BLaER1 (cell line): ENCODE measurements around the gene ACACB.
A peak's percentile ranks its signal among the peaks of the same experiment; 100 is the strongest.

Source experiments
- H3K27ac ChIP-seq: shearing (Covaris generic); formaldehyde crosslinking; 2 replicates; pipeline ENCODE4 v1.8.1; 2022
- H3K27me3 ChIP-seq: shearing (Covaris generic); formaldehyde crosslinking; 2 replicates; pipeline ENCODE4 v1.8.1; 2022
- H3K36me3 ChIP-seq: shearing (Covaris generic); formaldehyde crosslinking; 2 replicates; pipeline ENCODE4 v1.8.1; 2022
- H3K4me1 ChIP-seq: shearing (Covaris generic); formaldehyde crosslinking; 2 replicates; pipeline ENCODE4 v1.8.1; 2022
- H3K4me2 ChIP-seq: shearing (Covaris generic); formaldehyde crosslinking; 2 replicates; pipeline ENCODE4 v1.8.1; 2022
- H3K4me3 ChIP-seq: shearing (Covaris generic); formaldehyde crosslinking; 2 replicates; pipeline ENCODE4 v1.8.1; 2022
- H3K9ac ChIP-seq: shearing (Covaris generic); formaldehyde crosslinking; 2 replicates; pipeline ENCODE4 v1.8.1; 2022
- H3K9me3 ChIP-seq: shearing (Covaris generic); formaldehyde crosslinking; 2 replicates; pipeline ENCODE4 v1.8.1; 2022
- H4K20me1 ChIP-seq: shearing (Covaris generic); formaldehyde crosslinking; 2 replicates; pipeline ENCODE4 v1.8.1; 2022
- Cebpa-rat ChIP-seq: shearing (Covaris generic); IDR thresholded peaks from 2 replicates; pipeline ENCODE4 v1.8.1; 2022

The ACACB gene

DNA sequence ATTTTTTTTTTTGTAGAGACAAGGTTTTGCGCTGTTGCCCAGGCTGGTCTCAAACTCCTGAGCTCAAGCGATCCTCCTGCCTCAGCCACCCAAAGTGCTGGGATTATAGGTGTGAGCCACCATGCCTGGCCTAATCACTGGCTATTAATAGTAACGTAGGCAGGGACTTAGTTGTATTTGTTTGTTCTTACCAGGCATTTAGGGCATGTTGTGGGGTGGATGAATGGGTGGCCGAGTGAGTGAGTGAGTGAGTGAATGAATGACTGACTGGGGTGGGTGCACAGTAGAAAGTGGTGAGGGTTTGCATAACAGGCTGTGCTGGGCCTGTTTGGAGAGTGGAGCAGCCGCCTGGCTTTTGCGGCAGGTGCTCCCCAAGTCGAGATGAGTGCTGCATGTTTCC lies 105.7 kb downstream of the ACACB start:
- no peaks in the 10 kb centered on the region for H3K9me3 ChIP-seq
- TF ChIP-seq Cebpa-rat = no peak
- H3K4me1 ChIP-seq = no peaks in the 10 kb centered on the region
- H3K36me3 ChIP-seq = no peaks in the 10 kb centered on the region; the same call in 1 of the 2 replicates
- H3K4me3 ChIP-seq = no peak overlapping the region
- H3K4me2 ChIP-seq = no peak overlapping the region
- H3K9ac ChIP-seq = no peak overlapping the region
- no peak overlapping the region for H3K27ac ChIP-seq
- H3K27me3 ChIP-seq = no peaks in the 10 kb centered on the region
- no peaks in the 10 kb centered on the region for H4K20me1 ChIP-seq

DNA sequence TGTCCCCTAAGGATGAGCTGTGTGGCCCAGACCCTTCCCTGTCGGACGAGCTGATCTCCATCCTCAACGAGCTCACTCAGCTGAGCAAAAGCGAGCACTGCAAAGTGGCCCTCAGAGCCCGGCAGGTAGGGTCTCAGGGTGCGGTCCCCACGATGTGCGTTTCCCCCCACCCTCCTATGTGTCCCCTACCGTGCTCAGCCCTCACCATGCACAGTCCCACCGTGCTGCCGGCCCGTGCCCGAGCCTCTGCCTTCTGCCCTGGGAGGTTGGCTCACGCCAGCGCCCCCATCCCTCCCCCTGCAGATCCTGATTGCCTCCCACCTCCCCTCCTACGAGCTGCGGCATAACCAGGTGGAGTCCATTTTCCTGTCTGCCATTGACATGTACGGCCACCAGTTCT lies 106.1 kb downstream of the ACACB start:
- no peaks in the 10 kb centered on the region; the same call in 1 of the 2 replicates for H3K36me3 ChIP-seq
- no peak for TF ChIP-seq Cebpa-rat

DNA sequence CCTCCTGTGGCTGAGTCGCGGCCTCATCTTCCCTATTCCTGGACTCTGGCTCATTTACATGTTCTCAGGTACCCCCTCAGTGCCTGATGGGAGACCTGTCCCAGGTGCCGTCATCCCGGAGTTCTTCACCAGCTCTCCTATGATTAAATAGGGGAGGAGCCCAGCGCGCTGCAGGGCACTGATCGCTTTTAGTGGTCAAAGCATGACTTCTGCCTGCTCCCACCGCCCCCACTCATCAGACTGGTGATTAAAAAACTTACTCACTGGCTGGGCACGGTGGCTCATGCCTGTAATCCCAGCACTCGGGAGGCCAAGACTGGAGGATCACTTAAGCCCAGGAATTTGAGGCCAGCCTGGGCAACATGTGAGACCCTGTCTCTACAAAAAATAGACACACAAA lies 106.8 kb downstream of the ACACB start:
- Histone ChIP-seq H3K4me3 (no peak overlapping the region), H3K27me3 (no peaks in the 10 kb centered on the region), H4K20me1 (no peaks in the 10 kb centered on the region), H3K4me2 (no peak overlapping the region), H3K9ac (no peak overlapping the region), H3K27ac (no peak overlapping the region), H3K36me3 (no peaks in the 10 kb centered on the region; the same call in 1 of the 2 replicates), H3K4me1 (no peaks in the 10 kb centered on the region), H3K9me3 (no peaks in the 10 kb centered on the region)
- no peak for TF ChIP-seq Cebpa-rat

More for the DNA sequence above, 106.1 kb downstream of the ACACB start:
- Histone ChIP-seq H3K9ac (no peak overlapping the region), H3K27ac (no peak overlapping the region), H3K4me1 (no peaks in the 10 kb centered on the region), H3K4me3 (no peak overlapping the region), H3K27me3 (no peaks in the 10 kb centered on the region), H3K4me2 (no peak overlapping the region), H4K20me1 (no peaks in the 10 kb centered on the region), H3K9me3 (no peaks in the 10 kb centered on the region)

- TF ChIP-seq Cebpa-rat = no peak
- no peak overlapping the region for H3K4me2 ChIP-seq
- no peaks in the 10 kb centered on the region for H3K4me1 ChIP-seq
- H3K4me3 ChIP-seq = no peak overlapping the region
- no peak overlapping the region for H3K9ac ChIP-seq
- H3K36me3 ChIP-seq = no peaks in the 10 kb centered on the region; the same call in 1 of the 2 replicates
- no peaks in the 10 kb centered on the region for H4K20me1 ChIP-seq
- H3K27me3 ChIP-seq = no peaks in the 10 kb centered on the region
- no peak overlapping the region for H3K27ac ChIP-seq
- H3K9me3 ChIP-seq = no peaks in the 10 kb centered on the region
These were observed 107.5 kb downstream of the ACACB start for GRCh38 chr12:109223868-109224267.

DNA sequence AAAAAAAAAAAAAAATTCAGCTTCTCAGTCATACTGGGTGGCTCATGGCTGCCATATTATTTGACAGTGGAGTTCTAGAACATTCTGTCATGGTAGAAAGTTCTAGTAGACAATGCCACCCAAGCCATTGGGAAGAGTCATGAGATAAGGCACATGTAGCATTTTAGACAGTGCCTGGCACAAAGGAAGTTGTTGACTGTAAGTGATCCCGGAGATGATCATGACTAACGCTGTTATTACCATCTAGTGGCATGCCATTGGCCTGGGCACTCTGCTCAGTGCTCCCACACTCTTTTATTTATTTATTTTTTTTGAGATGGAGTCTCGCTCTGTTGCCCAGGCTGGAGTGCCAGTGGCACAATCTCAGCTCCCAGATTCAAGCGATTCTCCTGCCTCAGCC lies 112.3 kb downstream of the ACACB start:
- no peaks in the 10 kb centered on the region for H3K27me3 ChIP-seq
- no peak overlapping the region for H3K4me2 ChIP-seq
- no peak for TF ChIP-seq Cebpa-rat
- peaks cover 13% of the 10 kb centered on the region for H3K4me1 ChIP-seq
- H4K20me1 ChIP-seq = no peaks in the 10 kb centered on the region
- no peak overlapping the region for H3K27ac ChIP-seq
- H3K36me3 ChIP-seq = no peaks in the 10 kb centered on the region; the same call in 1 of the 2 replicates
- no peak overlapping the region for H3K4me3 ChIP-seq
- H3K9me3 ChIP-seq = no peaks in the 10 kb centered on the region
- H3K9ac ChIP-seq = no peak overlapping the region

DNA sequence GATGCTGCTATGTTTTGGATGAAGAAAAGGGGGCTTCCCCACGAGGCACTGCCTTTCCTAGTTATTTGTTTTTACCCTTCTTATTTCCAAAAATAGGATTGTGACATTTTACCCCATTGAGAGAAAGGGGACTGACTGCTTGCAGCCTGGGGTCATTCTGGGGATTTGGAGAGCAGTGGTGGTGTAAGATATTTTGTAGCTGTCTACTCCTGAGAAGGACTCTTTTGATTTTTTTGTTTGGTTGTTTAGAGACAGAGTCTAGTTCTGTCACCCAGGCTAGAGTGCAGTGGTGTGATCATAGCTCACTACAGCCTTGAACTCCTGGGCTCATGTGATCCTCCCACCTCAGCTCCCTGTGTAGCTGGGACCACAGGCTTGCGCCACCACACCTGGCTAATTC lies 113.8 kb downstream of the ACACB start:
- Histone ChIP-seq H3K27ac (no peak overlapping the region), H3K4me2 (peak overlapping the region; percentile 39; the same call in 1 of the 2 replicates), H3K9ac (no peak overlapping the region), H3K36me3 (no peaks in the 10 kb centered on the region), H3K27me3 (no peaks in the 10 kb centered on the region), H4K20me1 (no peaks in the 10 kb centered on the region), H3K4me3 (no peak overlapping the region), H3K9me3 (no peaks in the 10 kb centered on the region), H3K4me1 (peaks cover 13% of the 10 kb centered on the region)
- TF ChIP-seq Cebpa-rat = no peak

- H3K4me2 ChIP-seq = no peak overlapping the region
- no peak for TF ChIP-seq Cebpa-rat
- H4K20me1 ChIP-seq = no peaks in the 10 kb centered on the region
- no peak overlapping the region for H3K27ac ChIP-seq
- no peak overlapping the region for H3K4me3 ChIP-seq
- H3K36me3 ChIP-seq = no peaks in the 10 kb centered on the region
- H3K9me3 ChIP-seq = no peaks in the 10 kb centered on the region
- H3K27me3 ChIP-seq = no peaks in the 10 kb centered on the region
- H3K9ac ChIP-seq = no peak overlapping the region
- H3K4me1 ChIP-seq = peaks cover 13% of the 10 kb centered on the region
These were observed 116.3 kb downstream of the ACACB start for GRCh38 chr12:109232731-109233130.

GRCh38 chr12:109234012-109234411 lies 117.6 kb downstream of the ACACB start:
- Histone ChIP-seq H3K27ac (no peak overlapping the region), H3K4me1 (peaks cover 13% of the 10 kb centered on the region), H3K9ac (no peak overlapping the region), H3K4me3 (no peak overlapping the region), H3K4me2 (no peak overlapping the region), H4K20me1 (no peaks in the 10 kb centered on the region), H3K36me3 (no peaks in the 10 kb centered on the region), H3K27me3 (no peaks in the 10 kb centered on the region), H3K9me3 (no peaks in the 10 kb centered on the region)
- TF ChIP-seq Cebpa-rat = no peak

DNA sequence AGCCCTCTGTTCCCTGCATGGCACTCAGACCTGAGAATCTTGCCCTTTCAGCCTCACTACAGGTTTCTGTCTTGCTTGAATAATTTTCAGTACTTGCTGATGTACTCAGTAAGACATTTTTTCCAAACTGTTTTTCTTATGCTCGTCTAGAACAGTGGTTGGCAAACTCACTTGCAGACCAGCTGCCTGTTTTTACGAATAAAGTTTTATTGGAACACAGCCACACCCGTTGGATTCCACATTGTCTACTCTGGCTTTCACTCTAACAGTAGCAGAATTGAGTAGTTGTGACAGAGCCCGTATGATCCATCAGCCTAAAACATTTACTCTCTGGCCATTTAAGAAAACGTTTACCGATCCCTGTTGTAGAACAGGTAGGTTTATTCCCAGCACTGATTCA lies 119.9 kb downstream of the ACACB start:
- no peaks in the 10 kb centered on the region for H3K27me3 ChIP-seq
- H4K20me1 ChIP-seq = no peaks in the 10 kb centered on the region
- no peaks in the 10 kb centered on the region for H3K9me3 ChIP-seq
- H3K4me2 ChIP-seq = no peak overlapping the region
- H3K36me3 ChIP-seq = peaks cover 6% of the 10 kb centered on the region; the same call in 1 of the 2 replicates
- TF ChIP-seq Cebpa-rat = no peak
- H3K4me3 ChIP-seq = no peak overlapping the region
- no peak overlapping the region for H3K27ac ChIP-seq
- H3K4me1 ChIP-seq = no peaks in the 10 kb centered on the region
- H3K9ac ChIP-seq = no peak overlapping the region

- Histone ChIP-seq H3K4me3 (no peak overlapping the region), H3K9ac (no peak overlapping the region), H3K27ac (no peak overlapping the region), H3K4me2 (no peak overlapping the region), H3K27me3 (no peaks in the 10 kb centered on the region), H3K36me3 (peaks cover 16% of the 10 kb centered on the region), H4K20me1 (no peaks in the 10 kb centered on the region), H3K9me3 (no peaks in the 10 kb centered on the region), H3K4me1 (no peaks in the 10 kb centered on the region)
- TF ChIP-seq Cebpa-rat = no peak
These were observed 122.8 kb downstream of the ACACB start for GRCh38 chr12:109239179-109239578.

DNA sequence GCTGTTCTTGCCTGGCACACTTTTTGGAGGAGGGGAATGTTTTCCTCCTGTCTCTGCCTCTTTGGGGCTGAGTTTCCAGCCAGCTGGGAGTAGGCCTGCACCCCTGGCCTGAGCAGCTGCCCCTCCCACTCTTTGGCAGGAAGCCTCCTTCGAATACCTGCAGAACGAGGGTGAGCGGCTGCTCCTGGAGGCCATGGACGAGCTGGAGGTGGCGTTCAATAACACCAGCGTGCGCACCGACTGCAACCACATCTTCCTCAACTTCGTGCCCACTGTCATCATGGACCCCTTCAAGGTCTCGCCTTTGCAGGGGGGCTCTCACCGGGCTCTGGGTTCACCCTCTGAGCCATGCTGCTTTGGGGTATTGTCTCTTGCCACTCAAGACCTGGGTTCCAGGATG lies 123.3 kb downstream of the ACACB start:
- Histone ChIP-seq H3K4me1 (no peaks in the 10 kb centered on the region), H3K9me3 (no peaks in the 10 kb centered on the region), H3K27me3 (no peaks in the 10 kb centered on the region), H4K20me1 (no peaks in the 10 kb centered on the region), H3K27ac (no peak overlapping the region), H3K4me3 (no peak overlapping the region), H3K36me3 (peaks cover 16% of the 10 kb centered on the region), H3K9ac (no peak overlapping the region), H3K4me2 (no peak overlapping the region)
- no peak for TF ChIP-seq Cebpa-rat
